Stimulated activated CD8-positive, alpha-beta memory T cell treated with anti-CD3 and anti-CD28 coated beads, Interleukin-2, amount 100 ng/mL, for 48 hours (primary cell): Measurements from ENCODE around the gene GALM.
"Not testable (repeated sequence)": the region's sequence is repeated elsewhere in the genome, so short reads cannot be mapped to it uniquely, and the experiment has no call there.

Experiments used
- DNase-seq, 2 donors: peaks; one replicate each; pipeline ENCODE4 v3.0.0-alpha.2; 2020; ENCODE audit warnings: low read depth in 2 of 2

The GALM gene

DNA sequence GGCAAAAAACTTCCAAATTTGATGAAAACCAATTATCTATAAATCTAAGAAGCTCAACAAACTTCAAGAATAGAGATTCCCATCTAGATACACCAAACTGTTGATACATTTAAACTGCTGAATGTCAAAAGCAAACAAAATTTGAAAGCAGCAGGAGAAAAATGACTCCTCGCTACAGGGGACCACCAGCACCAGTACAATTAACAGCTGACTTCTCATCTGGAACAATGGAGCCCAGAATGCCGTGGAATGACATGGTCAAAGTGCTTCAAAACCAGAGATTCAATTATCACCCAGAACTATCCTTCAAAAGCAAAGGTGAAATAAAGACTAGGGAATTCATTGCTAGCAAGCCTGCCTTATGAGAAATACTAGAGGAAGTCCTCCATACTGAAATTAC, 73.6 kb downstream of the GALM start:
- DNase-seq: no peak

DNA sequence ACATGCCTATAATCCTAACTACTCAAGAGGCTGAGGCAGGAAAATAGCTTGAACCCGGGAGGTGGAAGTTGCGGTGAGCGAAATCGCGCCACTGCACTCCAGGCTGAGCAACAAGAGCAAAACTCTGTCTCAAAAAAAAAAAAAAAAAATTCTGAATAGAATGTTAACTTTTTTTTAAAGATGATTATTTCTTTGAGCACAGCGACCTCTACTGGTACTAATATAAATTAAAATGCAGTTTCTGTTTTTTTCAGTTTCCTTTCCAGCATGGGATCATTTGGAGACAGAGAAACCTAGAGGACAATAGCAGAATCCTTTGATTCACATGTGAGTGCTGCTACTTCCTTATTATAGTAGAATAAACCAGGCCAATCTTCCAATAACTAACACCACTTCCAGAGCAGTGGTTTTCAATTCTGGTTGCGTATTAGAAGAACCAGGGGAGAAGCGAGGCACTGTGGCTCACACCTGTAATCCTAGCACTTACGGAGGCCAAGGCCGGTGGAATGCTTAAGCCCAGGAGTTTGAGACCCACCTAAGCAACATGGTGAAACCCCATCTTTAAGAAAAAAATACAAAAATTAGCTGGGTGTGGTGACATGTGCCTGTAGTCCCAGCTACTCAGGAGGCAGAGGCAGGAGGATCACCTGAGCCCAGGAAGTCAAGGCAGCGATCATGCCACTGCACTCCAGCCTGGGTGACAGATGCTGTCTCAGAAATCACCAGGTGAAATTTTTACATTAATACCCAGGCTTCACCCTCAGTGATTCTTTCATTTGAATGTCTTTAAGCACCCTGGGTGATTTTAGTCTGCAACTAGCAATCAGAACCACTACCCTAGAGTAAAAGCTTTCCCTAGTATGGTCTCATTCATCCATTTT, 75.2 kb downstream of the GALM start:
- DNase-seq: no peak

DNA sequence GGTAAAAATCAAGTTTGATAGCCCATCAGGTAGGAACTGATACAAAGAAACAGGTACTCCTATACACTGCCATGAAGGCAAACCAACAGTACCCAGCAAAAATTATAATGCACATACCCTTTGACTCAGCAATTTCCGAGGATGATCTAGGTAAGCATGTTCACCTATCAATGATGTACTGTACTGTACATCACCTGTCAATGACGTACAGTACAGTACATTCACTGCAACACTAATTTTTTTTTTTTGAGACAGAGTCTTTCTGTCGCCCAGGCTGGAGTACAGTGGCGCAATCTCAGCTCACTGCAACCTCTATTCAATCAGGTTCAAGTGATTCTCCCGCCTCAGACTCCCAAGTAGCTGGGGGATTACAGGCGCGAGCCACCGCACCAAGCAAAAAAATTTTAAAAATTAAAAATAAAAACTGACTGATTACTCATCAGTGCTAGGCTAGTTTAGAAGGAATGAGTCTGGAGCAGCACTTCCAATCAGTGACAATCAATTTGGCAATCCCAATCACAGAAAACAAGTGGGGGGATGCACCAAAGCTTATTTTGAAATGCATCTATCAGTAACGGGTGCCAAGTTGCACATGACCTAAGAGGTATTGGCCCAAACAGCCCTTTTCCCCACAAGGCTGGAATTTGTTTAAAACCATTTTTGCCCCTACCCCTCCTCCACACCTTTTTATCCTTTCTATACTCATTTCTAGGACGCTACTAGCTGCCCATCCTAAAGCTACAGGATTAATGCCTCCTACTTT, 77.1 kb downstream of the GALM start:
- no peak for DNase-seq

DNA sequence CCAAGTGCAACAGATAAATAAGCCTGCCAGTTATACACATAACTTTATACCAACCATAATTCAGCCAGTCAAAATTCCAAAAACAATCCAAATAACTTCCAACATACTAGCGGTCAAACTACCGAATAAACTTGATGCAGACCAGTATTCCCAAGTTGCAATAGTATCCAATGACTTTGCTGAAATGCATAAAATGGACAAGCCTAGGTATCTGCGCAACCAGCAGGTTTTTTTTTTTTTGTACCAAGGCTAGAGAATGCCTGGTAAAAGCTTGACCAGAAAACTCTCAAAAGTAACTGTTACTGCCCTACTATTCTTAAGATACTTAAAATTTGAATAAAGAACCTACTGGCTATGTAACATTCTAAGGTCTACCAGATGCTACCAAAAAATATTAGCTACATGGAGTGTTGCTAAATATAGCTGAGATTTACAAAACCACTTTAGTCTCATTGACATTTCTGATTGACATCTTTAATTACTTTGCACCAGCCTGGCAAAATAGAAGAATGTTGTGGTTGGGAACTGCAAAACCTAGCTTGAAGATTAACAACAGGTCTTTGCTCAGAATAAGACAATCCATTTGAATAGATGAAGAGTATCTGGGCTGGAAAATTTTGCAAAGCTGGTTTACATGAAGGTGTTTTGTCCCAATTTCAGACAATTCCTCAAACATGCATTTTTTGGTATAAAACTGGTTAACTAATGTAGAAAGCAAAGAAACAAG, 77.9 kb downstream of the GALM start:
- no peak for DNase-seq

DNA sequence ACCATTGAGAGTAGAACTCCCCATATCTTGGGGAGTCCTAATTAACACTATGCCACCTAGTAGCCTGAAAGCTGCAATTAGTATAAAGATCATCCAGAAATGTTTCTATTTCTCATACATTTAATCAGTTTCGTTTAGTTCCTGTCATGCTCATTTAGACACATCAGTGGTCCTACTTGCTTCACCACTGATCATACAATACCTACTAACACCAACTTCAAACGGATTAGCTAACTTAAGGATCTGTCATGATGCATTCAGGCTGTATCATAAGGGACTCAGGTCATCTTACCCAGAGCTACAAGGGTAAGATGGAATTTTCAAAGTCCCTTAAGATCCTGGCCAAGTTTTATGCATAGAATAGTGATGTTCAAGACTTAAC, 78.5 kb downstream of the GALM start:
- DNase-seq: no peak

DNA sequence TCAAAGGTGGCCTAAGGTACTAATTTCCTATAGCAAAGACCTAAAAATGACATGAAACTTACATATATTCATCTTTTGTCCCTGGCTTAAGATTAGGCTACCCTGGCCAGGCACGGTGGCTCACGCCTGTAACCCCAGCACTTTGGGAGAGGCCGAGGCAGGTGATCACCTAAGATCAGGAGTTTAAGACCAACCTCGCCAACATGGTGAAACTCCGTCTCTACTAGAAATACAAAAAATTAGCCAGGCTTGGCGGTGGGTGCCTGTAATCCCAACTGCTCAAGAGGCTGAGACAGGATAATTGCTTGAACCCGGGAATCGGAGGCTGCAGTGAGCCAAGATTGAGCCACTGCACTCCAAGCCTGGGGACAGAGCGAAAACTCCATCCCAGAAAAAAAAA, 79.4 kb downstream of the GALM start:
- no peak for DNase-seq

DNA sequence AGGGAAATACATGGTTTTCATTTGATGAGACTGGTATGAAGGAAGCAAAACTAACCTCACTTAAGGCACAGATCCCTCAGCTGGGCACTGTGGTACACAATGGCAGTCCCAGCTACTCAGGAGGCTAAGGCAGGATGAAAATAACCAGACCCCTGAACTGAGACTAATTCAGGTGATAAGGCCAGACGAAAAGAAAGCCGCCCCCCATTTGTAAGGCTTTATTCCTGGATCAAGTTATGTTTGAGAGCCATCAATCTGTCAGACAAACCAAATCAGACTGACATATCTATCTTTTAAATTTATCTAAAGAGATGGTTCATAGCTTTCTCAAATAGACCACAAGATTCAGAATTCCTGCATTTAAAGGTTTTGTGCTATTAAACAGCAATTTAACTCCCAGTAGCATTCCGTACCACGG, 81.1 kb downstream of the GALM start:
- no peak for DNase-seq

DNA sequence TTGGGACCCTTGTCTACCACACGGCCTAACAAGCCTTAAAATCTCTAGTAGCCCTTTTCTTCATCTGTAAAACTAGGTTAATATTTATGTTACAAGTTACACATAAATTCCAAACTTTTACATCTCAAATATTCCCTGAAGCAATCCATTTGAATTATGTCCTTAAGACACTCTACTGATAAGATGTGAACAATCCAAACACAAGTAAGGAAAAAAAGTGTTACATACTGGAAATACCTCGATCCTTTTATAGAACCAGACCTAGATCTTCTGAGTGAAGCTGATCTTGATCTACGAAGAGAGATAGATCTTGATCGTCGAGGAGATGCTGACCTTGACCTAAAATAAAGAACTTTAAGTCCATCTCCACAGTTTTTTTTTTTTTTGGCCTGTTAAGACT, 81.9 kb downstream of the GALM start:
- DNase-seq: no peak

DNA sequence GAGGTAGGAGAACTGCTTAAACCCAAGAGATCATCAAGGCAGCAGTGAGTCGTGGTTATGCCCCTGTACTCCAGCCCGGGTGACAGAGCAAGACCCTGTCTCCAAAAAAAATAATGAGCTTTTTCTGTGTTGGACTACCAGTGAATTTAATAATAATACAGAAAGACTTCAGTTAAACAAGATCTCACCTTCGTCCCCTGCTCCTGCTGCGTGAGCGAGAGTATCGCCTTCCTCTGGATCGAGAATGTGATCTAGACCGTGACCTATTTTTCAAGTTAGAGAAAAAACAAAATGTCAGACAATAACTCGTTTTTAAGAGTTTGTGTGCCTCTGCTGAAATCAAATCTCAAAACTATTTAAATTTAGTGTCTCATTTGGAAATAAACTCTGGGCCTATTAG, 82.5 kb downstream of the GALM start:
- no peak for DNase-seq

DNA sequence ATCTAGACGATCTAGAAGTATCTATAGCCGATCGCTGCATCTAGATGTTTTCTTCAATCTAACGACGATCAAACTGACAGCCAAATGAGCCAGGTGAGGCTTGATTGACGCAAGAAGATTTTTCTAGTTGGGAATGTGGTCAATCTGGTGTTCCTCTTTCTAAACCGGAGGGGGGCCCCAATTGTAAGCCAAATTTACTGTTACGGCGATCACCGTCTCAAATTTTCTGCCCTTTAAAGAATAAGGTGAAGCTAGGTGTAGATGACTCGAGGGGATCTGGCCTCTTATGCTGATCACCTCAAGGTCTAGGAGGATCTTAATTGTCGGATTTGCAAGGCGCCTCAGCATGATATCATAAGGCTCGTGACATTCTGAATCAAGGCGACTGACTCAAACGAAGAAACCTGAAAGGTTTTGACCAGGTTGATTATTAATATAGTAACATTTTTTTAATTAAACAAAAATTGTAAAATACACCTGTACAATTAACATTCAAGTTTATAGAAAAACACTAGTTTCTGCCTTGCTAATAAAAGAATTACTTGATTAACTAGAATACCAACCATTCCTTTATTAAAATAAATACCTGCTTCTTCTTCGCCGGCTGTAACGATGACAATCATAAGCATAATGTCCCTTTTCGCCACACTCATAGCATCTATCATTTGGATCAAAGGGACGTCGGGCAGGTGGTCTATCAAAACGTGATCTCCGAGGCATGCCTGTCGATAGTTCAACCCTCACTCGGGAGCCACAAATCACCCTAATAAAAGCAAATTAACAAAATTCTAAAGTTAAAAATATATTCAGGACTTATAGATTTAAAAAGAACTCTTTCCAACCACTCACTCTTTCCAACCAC, 83.3 kb downstream of the GALM start:
- DNase-seq: no peak

DNA sequence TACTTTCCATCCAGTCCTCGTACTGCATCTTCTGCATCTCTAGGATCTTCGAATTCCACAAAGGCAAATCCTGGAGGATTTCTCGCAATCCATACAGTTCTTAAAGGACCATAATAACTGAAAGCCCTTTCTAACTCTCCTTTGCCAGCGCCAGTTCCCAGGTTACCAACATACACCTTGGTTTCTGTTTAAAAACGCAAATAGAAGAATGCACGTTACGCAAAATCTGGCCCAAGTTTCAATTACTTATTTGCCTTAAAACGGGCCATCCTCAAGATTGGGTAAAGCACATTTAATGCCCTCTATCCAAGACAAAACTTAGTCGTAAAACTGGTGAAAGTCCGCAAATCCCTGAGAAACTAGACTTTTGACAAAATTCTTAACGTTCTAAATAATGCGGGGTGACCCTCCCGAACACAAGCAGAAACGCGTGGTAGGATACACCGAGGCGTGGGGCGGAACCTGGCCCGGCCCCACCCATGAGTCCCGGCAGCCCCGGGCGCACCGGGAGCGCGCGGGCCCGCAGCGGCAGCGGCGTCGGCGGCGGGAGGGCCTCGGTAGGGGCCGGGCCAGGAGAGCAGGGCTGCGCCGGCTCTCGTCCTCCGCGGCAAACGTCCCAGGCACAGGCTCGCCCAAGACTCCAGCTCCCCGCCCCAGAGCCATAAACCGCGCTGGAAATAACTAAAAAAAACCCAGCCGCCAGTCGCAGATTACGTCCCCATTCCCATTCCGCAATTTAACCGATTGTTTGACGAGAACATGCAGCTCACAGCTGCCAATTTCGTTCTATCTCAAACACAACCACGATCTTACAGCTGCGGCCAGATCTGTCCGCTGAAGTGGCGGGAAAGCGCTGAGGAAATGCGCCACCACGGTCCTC, 84.3 kb downstream of the GALM start:
- DNase-seq: peak; percentile 18 to 33

DNA sequence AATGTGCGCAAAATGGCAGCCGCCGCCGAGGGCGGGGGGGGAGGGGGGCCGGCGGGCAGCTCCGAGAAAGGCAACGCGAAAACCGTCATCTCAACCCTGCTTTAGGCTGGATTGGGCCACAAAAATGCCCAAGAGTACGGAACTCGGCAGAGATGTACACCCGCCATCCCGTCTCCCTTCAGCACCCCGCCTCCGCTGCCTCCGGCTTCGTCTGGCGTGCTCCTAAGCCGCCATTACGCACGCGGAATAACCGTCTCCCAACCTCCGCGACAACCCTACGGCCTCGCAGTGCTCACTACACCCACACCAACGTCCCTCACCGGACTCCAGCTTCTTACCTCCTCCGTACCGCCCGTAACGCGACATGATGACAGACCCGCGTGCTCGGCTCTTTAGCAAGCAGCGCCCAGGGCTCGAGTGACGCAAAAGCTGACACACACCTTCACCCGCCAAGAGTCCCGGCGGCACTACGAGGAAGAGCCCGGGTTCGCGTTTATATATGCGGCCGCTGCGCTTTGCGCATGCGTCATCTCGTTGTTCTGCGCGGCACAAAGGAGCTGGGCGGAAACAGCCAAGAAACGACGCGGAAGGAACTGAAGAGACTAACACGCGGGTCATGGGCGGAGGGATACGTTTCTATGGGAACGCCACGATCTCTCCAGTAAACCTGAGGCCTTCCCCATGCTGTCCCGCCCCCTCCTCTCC, 85.1 kb downstream of the GALM start, which contains the start of gene SRSF7:
Gene SRSF7 (minus strand): TSS at position 471 of the 705 bp plus-strand sequence. CDS start 105 bp downstream, at position 366.
- peak; percentile 85 to 94 for DNase-seq

DNA sequence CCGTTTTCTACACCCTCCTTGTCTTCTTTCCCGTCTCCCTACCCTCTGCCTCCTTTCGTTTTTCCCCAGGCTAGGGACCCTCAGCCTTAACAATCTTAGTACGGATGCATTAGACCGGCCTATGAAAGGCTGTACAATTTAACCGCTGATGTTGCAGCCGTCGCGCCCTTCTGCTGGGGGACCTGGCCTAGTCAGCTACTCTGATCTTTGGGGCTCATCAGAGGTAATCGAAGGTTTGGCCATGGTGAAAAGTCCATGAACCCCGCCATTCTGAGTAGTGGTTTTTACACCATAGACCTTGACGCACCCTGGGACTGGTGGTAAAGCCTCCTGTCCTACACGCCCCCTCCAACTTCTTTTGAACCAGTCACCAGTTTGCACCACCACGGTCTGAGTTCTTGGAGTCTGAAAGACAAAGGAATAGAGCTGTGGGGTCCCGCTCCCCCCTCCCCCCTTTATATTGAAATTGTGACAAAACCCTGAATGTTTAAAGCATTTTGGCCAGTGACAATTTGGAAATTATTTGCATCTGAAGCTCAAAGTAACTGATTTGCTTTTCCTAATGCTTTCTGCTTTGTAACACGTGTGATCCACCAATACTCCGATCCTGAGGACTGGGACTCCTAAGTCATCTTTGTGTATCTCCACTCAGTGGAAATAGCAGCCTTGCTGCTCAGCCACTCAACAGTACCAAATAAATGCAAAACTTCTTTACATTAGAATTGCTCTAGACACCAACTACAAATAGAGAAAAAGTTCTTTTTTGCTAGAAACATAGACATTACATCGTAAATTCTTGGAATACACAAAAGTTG, 85.9 kb downstream of the GALM start:
- DNase-seq: peak in 1 of 2 donors; percentile 13

DNA sequence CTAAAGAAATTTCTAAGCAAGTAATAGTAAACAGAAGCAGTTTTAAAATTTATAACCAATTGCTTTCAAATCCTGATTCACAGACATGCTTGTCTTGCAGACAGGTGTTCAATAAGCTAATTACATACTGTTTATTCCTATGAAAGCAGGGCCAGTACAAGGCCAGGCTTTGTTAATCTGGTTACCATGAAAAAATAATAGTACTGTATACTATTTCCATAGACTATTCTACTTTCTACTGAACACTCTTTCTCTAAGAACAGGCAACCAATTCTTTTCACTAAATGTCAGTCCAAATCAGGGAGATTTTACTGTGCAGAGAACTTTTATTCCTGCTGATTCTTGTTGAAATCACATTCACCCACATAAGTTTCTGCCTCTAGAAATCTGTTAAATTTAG, 88.1 kb downstream of the GALM start:
- DNase-seq: no peak

DNA sequence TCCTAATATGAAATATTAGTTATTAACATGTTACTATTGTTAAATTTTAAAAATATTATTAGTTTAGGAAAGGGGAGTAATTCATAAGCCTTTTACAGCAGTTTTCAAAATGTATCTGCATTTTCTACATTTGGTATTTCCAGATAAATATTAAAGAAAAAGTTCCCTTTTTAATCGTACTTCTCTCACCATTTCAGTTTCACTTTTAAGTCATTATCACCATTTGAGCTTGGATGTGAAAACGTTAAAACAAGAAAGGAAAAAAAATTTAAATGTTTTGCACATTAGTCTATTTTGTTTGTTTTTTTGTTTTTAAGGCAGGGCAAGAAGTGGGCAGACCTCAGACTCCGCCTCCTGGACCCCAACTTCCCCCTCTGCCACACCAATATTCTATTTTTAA, 88.6 kb downstream of the GALM start:
- no peak for DNase-seq

DNA sequence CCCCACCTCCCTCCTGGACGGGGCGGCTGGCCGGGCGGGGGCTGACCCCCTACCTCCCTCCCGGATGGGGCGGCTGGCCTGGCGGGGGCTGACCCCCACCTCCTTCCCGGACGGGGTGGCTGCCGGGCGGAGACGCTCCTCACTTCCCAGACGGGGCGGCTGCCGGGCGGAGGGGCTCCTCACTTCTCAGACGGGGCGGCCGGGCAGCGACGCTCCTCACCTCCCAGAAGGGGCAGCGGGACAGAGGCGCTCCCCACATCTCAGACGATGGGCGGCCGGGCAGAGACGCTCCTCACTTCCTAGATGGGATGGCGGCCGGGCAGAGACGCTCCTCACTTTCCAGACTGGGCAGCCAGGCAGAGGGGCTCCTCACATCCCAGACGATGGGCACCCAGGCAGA, 90.0 kb downstream of the GALM start:
- DNase-seq: not testable (repeated sequence)

DNA sequence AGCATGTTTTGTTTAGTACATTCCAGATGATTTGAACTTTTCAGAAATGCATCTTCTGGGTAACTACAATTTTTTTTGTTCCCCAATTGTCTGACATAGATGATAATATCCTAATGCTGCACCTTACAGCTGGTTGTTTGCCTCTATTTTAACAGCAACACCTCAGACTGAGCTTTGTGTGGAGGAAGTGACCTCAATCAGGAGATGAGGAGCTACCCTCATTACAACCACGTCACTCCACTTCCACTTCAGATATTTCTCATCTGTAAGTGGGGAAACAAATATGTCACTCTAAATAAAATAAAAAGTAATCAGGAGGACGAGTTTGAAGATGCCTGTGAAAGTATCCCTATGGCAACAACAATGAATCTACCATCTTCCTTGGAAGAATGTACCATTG, 97.3 kb downstream of the GALM start:
- no peak for DNase-seq

DNA sequence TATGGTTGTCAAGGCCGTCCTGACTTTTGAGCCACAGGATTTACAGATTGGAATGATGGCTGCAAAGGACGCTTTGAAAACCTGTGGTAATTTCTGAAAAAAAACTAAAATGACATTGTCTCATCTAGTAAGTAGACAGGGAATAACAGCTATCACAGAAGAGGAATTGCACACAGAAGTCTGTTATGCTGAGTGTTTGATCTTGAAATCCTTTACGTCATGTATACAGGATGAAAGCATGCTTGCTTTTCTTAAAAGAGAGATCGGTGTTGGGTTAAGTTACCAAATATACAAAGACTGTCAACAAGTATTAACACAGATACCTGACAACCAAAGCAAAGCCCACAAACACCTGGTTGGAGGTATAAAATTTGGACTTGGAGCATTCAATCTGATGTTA, 97.8 kb downstream of the GALM start:
- no peak for DNase-seq

DNA sequence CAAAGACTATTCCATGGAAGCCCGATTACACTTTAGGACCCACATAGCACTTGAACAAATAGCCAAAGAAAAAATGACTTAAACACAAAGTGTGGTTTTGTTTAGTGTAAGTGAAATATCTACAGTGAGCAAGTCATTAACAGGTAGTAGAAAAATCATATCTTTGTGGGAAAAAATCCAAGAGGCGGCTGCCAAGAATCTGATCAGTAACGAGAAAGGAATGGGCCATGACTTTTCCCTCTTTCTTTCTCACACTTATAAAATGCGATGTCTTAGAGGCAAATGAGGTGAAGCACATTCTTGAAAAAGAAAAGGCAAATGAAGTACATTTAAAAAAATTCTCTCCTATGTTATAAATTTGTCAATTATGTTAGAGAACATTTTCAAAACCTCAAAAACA, 99.2 kb downstream of the GALM start:
- DNase-seq: no peak
